GM18873 (cell line): ENCODE data around the gene LRP8.

ENCODE experiments used
- ATAC-seq: cut with Tn5 transposase; IDR thresholded peaks from one replicate; pipeline ENCODE4 v1.9.1; 2021; ENCODE audit warnings: mild to moderate bottlenecking, moderate library complexity, moderate number of reproducible peaks; ENCODE audit not compliant: unreplicated experiment, low FRiP score

LRP8 gene

DNA sequence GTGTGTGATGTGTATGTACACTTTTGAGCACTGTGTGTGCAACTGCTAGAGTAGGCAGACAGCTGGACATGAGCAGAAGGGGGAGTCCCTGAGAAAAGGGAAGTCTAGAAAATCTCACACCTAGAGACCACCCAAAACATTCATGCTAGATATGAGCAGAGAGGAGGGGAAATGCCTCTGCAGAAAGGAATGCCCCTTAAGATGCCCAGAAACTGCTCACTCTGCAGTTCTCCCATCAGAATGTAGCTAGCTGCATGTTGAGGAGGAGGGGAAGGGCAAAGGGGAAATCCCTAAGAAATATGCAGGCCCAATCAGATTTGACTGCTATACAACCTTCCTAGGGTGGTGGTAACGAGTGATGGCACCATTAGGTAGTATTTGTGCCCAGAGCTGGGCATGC, 57.8 kb downstream of the LRP8 start:
- no peak for ATAC-seq

DNA sequence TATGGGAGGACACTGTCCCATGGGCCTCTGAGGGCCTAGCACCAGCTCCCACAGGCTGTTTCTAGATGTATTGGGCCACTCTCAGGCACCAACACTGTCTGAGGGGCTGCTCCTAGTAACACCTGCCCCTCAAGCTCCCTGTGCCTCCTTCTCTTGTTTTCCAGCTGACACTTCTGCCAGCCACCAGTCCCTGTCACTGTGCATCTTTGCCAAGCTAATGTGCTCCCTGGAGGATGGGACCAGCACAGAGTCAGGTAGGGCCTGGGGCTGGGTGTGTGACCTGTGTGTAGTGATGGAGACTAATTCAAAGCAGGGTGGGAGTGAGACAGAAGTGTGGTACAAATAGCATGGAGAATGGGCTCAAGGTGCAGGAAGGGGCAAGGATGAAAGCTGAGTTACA, 60.1 kb downstream of the LRP8 start:
- ATAC-seq: no peak

DNA sequence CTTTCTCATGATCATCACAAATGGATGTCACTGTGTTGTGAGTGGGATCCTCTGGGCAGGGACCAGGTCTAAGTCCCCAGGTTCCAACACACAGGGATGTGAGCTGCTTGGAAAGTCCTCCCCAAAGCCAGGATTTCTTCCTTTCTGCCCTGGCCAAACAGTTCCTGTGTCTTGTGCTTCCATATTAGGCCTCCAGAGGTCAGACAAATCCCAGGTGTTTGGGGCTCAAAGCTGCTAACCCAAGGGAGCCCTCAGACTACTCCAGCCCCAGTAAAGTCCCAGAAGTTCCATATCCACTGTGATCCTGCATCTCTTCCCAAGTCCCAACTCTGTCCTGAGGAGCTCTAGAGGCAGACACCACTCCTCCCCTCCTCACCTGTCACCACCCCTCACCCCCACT, 61.8 kb downstream of the LRP8 start:
- ATAC-seq: no peak

DNA sequence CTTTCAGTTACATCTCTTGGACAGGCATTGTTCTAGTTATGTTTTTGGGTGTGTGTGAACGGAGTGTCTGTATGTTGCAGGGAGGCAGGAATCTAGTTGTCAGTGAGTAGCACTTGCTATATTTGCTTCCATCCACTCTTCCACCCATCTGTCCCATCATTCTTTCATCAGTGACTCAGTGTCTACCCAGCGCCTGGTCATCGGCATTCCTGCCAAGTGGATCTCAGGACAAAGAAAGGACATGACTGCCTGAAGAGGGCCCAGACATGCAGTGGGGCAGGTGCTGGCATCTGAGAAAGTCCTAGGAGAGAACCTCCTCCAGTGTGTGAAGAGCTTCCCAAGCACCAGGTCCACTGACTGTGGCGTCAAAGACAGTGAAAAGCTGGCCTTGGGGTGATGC, 62.3 kb downstream of the LRP8 start:
- ATAC-seq: no peak

DNA sequence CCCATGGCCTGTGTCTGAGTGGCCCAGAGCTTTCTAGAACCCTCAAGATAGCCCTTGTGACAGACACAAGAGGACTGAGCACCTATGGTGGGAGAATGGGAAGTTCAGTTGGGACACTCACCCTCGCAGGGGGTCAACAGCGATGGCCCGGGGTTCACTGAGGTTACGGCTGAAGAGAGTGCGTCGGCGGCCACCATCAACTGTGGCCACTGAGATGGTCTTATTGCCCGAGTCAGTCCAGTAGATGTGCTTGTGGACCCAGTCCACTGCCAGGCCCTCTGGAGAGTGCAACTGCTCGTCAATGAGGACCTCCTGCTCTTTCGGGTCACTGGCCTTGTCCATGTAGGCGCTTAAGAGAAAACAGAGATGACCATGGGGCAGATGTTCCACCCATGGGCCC, 63.8 kb downstream of the LRP8 start:
- ATAC-seq: no peak

DNA sequence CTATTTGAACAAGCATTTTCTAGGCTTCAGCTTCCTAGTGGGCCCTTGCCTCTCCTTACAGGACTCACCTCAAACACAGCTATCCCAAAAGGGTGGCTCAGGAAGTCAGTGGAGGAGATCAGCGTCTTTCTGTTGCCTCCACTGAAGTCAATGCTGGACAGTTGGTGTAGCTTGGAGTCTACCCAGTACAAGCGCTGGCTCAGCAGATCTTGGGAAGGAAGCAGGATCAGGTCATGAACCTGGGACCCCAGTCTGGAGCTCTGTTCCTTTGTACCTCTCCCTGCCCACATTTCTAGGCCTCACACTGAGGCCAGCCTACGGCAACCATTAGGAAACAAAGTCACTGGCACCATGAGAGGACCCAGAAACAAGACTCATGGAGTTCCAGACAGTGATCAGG, 65.9 kb downstream of the LRP8 start:
- no peak for ATAC-seq

DNA sequence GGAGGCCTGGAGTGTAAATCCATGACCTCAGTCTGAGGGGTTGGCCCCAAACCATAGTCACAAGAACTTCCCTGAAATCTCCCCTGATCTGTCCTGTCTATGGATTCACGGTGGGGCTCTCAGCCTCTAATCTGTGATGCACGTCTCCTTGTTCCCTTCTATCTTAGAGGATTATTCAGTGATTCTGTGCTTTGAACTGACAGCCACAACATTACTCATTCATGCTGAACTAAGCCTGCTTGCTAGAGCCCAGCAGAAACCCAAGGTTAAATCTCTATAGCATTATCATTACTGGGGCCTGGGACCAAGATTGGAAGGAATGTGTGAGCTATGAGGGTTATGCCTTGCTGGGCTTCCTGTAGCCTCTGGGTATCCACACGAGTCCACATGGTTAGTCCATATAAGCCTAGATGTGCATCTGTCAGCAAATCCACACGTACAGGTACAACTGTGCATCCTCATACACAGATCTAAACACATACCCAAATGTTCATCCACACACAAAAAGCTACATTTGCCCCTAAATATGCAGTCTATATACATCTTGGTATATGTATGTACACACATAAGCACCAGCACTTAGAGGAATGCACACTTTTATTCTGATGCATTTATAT, 67.1 kb downstream of the LRP8 start:
- ATAC-seq: no peak

DNA sequence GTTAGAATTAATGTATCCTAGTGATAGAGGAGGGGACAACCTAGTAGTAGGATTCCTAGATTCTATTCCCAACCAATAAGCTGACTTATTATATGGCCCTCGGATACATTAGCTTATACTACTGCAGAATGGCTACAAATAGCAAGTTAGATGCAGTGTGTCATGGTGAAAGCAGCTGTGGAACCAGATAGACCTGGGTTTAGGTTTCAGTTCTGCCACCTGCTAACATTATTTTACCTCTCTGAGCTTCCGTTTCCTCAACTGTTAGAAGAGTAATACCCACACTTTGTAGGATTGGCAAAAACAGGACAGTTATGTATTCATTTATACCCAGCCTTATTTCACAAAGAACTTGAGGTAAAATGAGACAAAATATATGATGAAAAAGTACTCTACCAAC, 67.9 kb downstream of the LRP8 start:
- ATAC-seq: peak; percentile 61

DNA sequence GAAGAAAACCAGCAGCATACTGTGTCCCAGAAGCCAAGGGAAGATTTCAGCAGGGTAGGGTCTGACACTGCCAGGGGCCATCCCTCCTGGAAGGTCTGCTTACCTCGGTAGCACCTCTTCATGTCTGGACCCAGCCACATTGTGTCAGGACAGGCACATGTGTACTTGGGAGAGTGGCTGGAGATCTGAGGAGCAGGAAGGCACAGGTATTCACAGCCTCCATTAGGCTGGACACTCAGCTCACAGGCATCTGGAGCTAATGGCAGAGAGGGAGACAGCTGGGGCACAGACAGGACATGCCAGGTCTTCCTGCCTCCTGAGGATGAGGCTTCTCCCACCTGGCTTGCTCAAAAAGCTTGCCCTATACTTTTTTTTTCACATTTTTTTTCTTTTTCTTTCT, 69.7 kb downstream of the LRP8 start:
- no peak for ATAC-seq

DNA sequence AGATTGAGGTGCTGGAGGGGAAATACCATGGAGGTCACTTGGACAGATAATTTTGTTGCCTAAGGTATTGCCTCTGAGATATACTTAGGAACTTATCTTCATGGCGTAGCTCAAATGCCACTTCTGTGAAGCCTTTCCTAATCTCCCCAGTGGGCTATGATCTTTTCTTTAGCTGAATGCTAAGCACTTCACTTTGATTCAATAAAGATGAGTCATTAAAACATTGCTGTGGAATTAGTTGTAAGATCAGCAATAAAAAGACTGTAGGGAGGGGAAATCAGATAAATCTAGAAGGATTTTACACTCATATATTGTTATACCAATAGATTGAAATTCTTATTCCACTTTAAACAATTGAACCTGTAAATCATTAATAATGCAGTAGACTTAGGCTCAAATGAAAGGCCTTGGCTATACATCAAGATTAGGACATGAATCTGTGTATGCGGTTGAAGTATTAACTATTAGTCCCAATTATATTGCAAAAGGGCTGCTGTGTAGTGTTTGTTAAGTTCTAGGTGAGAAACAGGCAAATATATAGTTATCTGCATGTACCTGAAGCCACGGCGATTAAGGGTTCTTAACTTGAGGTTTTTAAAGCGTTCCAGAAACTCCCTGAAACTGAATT, 70.3 kb downstream of the LRP8 start:
- ATAC-seq: no peak

DNA sequence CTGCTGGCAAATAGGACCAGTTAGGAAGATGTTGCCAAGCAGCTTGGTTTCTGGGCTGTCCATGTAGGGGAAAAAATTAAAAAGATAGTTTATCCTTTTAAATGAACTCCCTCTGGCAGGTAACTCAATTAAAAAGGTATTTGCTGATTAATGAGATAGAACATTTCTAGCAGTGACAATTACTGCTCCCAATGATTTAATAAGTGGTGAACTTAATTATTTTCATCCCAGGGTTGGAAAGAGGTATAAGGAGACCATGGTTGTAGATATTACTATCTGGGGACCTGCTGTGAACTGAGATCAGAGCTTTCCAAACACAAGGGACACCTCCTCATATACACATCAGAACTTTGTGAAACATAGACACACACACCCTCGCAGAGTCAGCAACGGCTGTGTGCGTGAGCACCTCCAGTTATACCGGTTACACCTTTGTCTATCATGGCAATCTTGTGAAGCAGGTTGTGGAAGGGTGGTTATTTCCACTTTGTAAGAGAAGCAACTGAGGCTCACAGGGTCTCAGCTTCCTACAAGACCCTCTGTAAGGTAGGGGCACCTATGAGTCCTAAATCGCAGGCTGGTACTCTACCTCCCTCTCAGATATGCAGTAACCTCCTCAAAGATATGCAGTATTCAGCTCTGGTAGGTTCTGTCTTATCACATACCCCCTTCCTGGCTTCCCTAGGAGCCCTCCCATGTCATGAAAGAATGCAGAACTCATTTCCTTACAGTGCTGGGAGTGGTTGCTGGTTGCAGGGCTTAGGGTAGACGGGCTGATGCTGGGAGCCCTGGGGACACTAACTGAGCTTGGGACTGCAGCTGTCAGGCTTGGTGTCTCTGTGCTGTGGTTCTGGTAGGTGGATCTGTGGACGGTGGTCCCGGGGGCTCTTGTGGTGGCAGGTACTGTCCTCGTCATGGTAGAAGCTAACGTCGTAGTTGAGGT, 71.1 kb downstream of the LRP8 start:
- no peak for ATAC-seq

DNA sequence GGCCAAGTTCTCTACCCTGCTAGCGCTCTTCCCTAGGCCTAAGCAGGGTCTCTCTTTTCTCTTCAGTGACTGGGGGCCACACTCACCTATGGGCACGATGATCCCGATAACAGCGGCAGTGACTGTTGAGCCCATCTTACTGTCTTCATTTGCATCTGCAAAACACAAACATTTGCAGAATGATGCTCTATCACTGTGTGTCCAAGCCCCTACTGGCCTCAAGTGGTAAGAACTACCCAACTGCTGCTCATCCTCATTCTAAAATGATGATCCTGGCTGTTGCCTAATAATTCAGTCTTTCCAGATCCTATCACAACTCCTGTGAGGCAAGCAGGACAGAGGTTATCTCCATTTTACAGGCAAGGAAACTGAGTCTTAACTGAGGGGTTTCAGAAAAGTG, 72.8 kb downstream of the LRP8 start:
- no peak for ATAC-seq

DNA sequence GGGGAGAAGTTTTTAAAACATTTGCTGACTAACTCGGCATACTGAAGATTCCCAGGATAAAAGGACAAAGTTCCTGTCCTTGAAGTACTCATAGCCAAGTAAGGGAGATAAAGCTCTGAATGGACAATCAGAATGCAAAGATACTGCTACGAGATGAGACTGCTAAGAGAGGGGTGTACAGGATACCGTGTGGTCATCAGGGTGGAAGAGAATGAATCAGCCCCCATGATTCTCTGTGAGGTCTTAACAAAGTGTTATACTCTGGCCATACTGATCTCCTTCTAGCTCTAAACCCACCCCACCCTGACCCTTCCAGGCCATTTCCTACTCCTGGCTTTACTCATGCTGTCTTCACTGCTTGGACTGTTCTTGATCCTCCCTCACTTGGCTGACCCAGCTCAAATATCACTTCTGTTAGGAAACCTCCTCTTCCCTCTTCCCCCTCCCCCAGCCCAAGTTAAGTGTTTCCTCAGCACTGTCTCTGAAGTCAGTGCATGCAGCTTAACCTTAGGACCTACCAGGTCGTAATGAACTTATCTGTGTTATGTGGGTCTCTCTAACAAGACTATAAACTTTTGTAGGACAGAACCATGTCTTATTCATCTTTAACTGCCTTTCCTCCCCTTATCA, 73.7 kb downstream of the LRP8 start:
- no peak for ATAC-seq

DNA sequence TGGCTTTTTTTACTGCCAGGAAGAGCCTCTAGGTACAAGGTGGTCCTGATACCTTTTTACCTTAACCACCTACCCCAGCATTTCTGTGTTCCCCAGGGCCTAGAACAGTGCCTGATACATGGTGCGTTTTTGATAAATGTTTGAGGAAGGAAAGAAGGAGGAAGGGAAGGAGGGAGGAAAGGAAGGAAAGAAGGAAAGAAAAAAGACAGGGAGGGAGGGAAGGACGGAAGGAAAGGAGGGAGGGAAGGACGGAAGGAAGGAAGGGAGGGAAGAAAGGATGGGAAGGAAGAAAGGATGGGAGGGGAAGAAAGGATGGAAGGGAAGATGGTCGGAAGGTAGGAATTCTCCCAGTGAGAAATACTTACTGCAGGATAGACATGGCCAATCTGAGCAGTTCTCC, 77.5 kb downstream of the LRP8 start:
- ATAC-seq: no peak

DNA sequence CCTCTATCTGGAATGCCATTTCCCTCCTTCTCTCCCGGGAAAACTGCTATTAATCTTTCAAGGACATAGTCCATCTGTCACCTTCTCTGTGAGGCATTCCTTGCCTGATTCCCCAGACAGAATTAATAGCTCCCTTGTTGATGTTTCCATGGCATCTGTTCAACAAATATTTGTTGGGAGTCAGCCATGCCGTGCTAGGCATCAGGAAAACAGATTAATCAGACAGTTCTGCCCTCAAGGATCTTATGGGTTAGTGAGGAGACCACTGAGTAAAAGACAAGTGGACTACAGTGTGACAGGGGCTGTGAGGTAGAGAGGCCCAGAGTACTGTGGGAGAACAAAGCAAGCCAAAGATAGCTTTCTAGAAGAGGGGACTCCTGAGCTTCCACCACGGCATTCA, 78.2 kb downstream of the LRP8 start:
- no peak for ATAC-seq

DNA sequence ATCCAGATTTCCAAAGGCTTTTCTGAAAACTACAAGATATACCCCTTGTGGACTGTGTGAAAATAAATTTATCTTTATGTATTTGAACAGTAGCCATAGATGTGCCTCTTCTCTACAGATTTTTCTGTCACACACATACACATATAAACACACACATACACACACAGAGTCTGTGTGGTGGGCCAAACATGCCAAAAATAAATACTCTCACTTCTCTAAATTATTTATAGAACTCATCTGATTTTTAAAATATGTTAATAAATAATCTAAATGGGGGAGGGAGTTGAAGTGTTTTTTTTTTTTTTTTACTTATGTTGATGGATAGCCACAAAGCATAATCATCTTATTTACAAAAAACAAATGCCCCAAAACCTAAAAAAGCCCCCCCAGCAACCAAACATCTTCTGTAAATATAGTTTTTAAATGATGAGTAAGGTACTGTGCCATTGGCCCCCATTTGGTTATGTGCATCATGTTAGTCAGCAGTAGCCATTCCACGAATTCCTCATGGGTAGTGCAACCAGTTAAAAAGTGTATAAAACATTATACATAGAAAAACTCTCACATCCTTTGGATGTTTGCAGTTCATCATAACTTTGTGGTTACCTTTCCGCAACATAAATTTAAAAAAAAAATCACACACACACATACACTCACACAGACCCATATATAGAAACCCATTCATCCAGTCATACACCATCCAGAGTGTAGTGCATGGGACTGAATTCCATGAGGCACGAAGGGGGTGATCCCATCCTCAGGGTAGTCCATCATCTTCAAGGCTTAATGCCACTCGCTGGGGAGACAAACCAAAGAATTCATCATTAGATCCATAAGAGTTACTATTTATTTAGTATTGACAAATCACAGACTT, 81.4 kb downstream of the LRP8 start:
- ATAC-seq: no peak

DNA sequence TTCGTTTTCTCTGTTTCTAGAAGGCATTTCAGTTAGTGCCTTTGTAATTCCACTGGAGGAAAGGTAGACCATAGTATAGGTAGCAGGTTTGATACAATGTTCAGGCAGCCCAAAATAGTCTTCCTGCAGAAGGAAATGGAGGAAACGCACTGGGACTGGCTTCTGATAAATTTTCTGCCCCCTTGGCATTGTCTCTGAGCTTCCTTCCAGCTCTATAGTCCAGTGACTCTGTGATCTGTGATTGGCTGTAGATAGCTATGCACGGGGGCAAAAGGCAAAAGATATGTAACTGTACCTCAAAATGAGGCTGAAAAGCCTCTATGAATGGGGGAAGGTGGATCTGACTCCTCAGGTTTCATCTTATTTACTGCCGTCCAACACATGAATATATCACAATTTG, 83.7 kb downstream of the LRP8 start:
- ATAC-seq: no peak

DNA sequence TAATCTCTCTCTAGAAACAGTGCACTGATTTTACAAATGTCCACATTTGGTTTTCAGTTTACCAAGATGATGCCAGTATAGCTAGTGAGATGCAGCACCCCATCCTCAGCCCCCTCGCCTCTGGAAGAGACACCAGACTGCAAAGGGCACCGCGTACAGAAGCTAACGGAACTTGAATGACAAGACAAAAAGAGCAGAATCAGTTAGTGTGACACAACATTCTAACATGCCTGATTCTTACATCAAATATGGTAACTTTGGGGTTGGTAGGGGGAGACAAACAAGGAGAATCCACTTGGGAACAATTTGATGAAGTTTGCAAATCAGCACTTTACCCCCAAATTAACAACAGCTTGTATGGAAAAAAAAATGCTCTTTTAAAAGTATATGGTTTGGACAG, 85.5 kb downstream of the LRP8 start:
- ATAC-seq: no peak

DNA sequence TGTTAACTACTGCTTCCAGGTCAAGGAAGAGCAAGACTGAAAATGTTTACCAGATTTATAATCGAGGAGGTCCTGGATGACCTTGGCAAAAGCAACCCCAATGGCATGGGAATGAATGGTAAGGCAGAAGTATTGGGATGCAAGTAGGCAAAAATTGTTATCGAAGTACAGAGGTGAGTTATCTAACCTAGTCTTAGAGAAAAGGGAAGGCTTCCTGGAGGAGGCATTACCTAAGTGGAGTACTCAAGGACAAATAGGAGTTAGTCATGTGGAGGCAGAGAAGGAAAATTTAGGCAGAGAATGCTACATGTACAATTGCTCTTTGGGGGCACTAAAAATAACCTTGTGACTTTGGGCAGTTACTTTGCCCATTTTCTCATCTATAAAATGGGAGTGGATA, 86.0 kb downstream of the LRP8 start:
- no peak for ATAC-seq
